NT2/D1 (cell line): ENCODE results near the gene ZNF346.
A peak's percentile ranks its signal among the peaks of the same experiment; 100 is the strongest.

Experiments used
- DNase-seq: peaks from one replicate; pipeline ENCODE4 v3.0.0-alpha.2; 2011; ENCODE audit warnings: low read depth, low spot score
- H3K27me3 ChIP-seq: 2 replicates; pipeline ENCODE4 v1.6.0; 2011; ENCODE audit warnings: mild to moderate bottlenecking; ENCODE audit not compliant: insufficient read length, insufficient read depth
- H3K36me3 ChIP-seq: 2 replicates; pipeline ENCODE4 v1.6.1; 2011; ENCODE audit warnings: mild to moderate bottlenecking, low read length, mixed read lengths; ENCODE audit not compliant: insufficient read depth, insufficient read length
- H3K4me1 ChIP-seq: 2 replicates; pipeline ENCODE4 v1.5.1; 2011; ENCODE audit not compliant: insufficient read depth, insufficient read length
- H3K4me3 ChIP-seq: 2 replicates; pipeline ENCODE4 v1.5.1; 2011; ENCODE audit warnings: low read depth; ENCODE audit not compliant: insufficient read length
- H3K9ac ChIP-seq: 2 replicates; pipeline ENCODE4 v1.6.0; 2011; ENCODE audit warnings: low read depth; ENCODE audit not compliant: insufficient read length
- H3K9me3 ChIP-seq: 2 replicates; pipeline ENCODE4 v1.5.1; 2011; ENCODE audit warnings: mild to moderate bottlenecking, low read length; ENCODE audit not compliant: insufficient read depth
- SUZ12 ChIP-seq: IDR thresholded peaks from 2 replicates; pipeline ENCODE4 v1.6.1; 2011; ENCODE audit not compliant: insufficient read length, insufficient read depth; ENCODE audit errors: extremely low read depth
- YY1 ChIP-seq: IDR thresholded peaks from 2 replicates; pipeline ENCODE4 v1.6.1; 2011; ENCODE audit not compliant: insufficient read length, insufficient read depth
- ZNF274 ChIP-seq: IDR thresholded peaks from 2 replicates; pipeline ENCODE4 v1.6.1; 2011; ENCODE audit warnings: mild to moderate bottlenecking, low read depth, low read length

The ZNF346 gene

GRCh38 chr5:177096162-177097015 lies 73.9 kb downstream of the ZNF346 start:
- H3K9ac ChIP-seq, result no peak overlapping the region
- no peaks in the 10 kb centered on the region for H3K9me3 ChIP-seq
- TF ChIP-seq ZNF274 (no peak), YY1 (no peak), SUZ12 (no peak)
- H3K4me1 ChIP-seq, result peaks cover 17% of the 10 kb centered on the region
- no peak for DNase-seq
- peaks cover 54% of the 10 kb centered on the region for H3K36me3 ChIP-seq
- no peak overlapping the region for H3K4me3 ChIP-seq
- no peaks in the 10 kb centered on the region for H3K27me3 ChIP-seq

- Histone ChIP-seq H3K4me3 (no peak overlapping the region), H3K4me1 (peaks cover 17% of the 10 kb centered on the region), H3K36me3 (peaks cover 46% of the 10 kb centered on the region)
These were observed 74.8 kb downstream of the ZNF346 start for GRCh38 chr5:177097016-177097985.

GRCh38 chr5:177098120-177098469 lies 75.6 kb downstream of the ZNF346 start:
- Histone ChIP-seq H3K4me3 (no peak overlapping the region), H3K27me3 (no peaks in the 10 kb centered on the region), H3K9me3 (no peaks in the 10 kb centered on the region), H3K4me1 (peaks cover 14% of the 10 kb centered on the region), H3K9ac (peak overlapping the region; percentile 26), H3K36me3 (peaks cover 38% of the 10 kb centered on the region)
- no peak for DNase-seq
- TF ChIP-seq YY1 (no peak), ZNF274 (no peak), SUZ12 (no peak)

More at GRCh38 chr5:177097016-177097985, 74.8 kb downstream of the ZNF346 start:
- no peak for TF ChIP-seq SUZ12
- no peak for TF ChIP-seq ZNF274
- no peak for TF ChIP-seq YY1
- Histone ChIP-seq H3K27me3 (no peaks in the 10 kb centered on the region), H3K9me3 (no peaks in the 10 kb centered on the region), H3K9ac (no peak overlapping the region)
- DNase-seq, result no peak

- DNase-seq, result no peak
- TF ChIP-seq ZNF274 (no peak), YY1 (no peak), SUZ12 (no peak)
- peak overlapping the region; percentile 32 for H3K9ac ChIP-seq
- no peak overlapping the region for H3K4me3 ChIP-seq
- no peaks in the 10 kb centered on the region for H3K27me3 ChIP-seq
- H3K9me3 ChIP-seq, result no peaks in the 10 kb centered on the region
- peaks cover 14% of the 10 kb centered on the region for H3K4me1 ChIP-seq
- H3K36me3 ChIP-seq, result peaks cover 33% of the 10 kb centered on the region
These were observed 76.1 kb downstream of the ZNF346 start for GRCh38 chr5:177098470-177099141.

- Histone ChIP-seq H3K4me3 (no peak overlapping the region), H3K4me1 (peaks cover 14% of the 10 kb centered on the region), H3K27me3 (no peaks in the 10 kb centered on the region), H3K9ac (no peak overlapping the region), H3K9me3 (no peaks in the 10 kb centered on the region), H3K36me3 (peaks cover 29% of the 10 kb centered on the region)
- no peak for DNase-seq
- TF ChIP-seq SUZ12 (no peak), YY1 (no peak), ZNF274 (no peak)
These were observed 77.1 kb downstream of the ZNF346 start for GRCh38 chr5:177099422-177100093.

- H3K9me3 ChIP-seq, result no peaks in the 10 kb centered on the region
- no peak overlapping the region for H3K4me3 ChIP-seq
- TF ChIP-seq SUZ12 (no peak), ZNF274 (no peak), YY1 (no peak)
- DNase-seq, result no peak
- no peaks in the 10 kb centered on the region for H3K27me3 ChIP-seq
- H3K9ac ChIP-seq, result no peak overlapping the region
- H3K4me1 ChIP-seq, result peaks cover 11% of the 10 kb centered on the region
- H3K36me3 ChIP-seq, result peaks cover 20% of the 10 kb centered on the region
These were observed 78.2 kb downstream of the ZNF346 start for GRCh38 chr5:177100714-177101121.
